GM12878 (cell line): Measurements from ENCODE around the gene SLC35E2B. TPM values are rescaled to one million over a fixed set of nuclear protein-coding genes. Genes with fewer than 3 reads are reported as not detected.

Source experiments
- ATAC-seq: fragments of 200-7000 bp; cut with Tn5 transposase; 3 replicates; pipeline ENCODE4 v1.9.1; 2020; ENCODE audit warnings: mild to moderate bottlenecking, moderate library complexity
- BruUV-seq: library from RNA; stranded (reverse); fragments of 400-500 nt; replicated peaks from 2 replicates; lab custom pipeline; 2021; lab: Mats Ljungman, UMichigan
- CTCF ChIA-PET: fragments of 300-600 bp; sonication (Branson Sonifier 250); formaldehyde crosslinking; extraction: SDS; loops from one replicate; lab custom pipeline; 2021; ENCODE audit warnings: inconsistent platforms; lab: Yijun Ruan, JAX
- POLR2A ChIA-PET: fragments of 350-600 bp; formaldehyde crosslinking; extraction: SDS; loops from one replicate; lab custom pipeline; 2021; ENCODE audit warnings: inconsistent platforms; lab: Charles Lee
- RAD21 ChIA-PET: fragments of 300-600 bp; sonication (Branson Sonifier 250); formaldehyde crosslinking; loops from one replicate; lab custom pipeline; 2023; ENCODE audit warnings: antibody characterized with exemption; ENCODE audit not compliant: unreplicated experiment; lab: Charles Lee
- SMC1A ChIA-PET: fragments of 300-600 bp; sonication (Branson Sonifier 250); formaldehyde crosslinking; loops from one replicate; lab custom pipeline; 2023; ENCODE audit not compliant: unreplicated experiment, uncharacterized antibody; lab: Charles Lee
- DNase-seq: peaks from one replicate; pipeline ENCODE4 v3.0.0-alpha.2; 2011; ENCODE audit warnings: low read depth, low spot score
- FAIRE-seq: peaks from 3 replicates; lab custom pipeline; 2011; peaks lifted over from hg19 to GRCh38; lab: Jason Lieb, UNC
- H2AFZ ChIP-seq: 2 replicates; pipeline ENCODE4 v1.6.0; 2011; ENCODE audit warnings: low read depth, low read length, control low read depth; ENCODE audit not compliant: control insufficient read depth
- H3K27ac ChIP-seq: 2 replicates; pipeline ENCODE4 v1.5.1; 2011; ENCODE audit warnings: control low read depth; ENCODE audit not compliant: control insufficient read depth, insufficient read depth
- H3K27me3 ChIP-seq, 2 experiments: replicated peaks in 1 of 2; 2 replicates each; pipeline versions ENCODE4 v1.6.0 to v1.6.1; 2011; ENCODE audit warnings: low read length in 1 of 2; ENCODE audit not compliant: control insufficient read depth in 2 of 2, insufficient read depth in 2 of 2
- H3K36me3 ChIP-seq, 2 experiments: 2 replicates each; pipeline ENCODE4 v1.5.1; 2011; ENCODE audit warnings: low read length in 1 of 2; ENCODE audit not compliant: control insufficient read depth in 2 of 2, insufficient read depth in 2 of 2
- H3K4me1 ChIP-seq: 2 replicates; pipeline ENCODE4 v1.6.1; 2011; ENCODE audit warnings: mild to moderate bottlenecking, low read length, moderate library complexity, mixed read lengths; ENCODE audit not compliant: control insufficient read depth, insufficient read depth
- H3K4me2 ChIP-seq: 2 replicates; pipeline ENCODE4 v1.6.0; 2011; ENCODE audit warnings: control low read depth; ENCODE audit not compliant: control insufficient read depth, insufficient read depth
- H3K4me3 ChIP-seq: fragments of 200-600 bp; sonication (generic); 2 replicates; pipeline ENCODE4 v1.5.1; 2016
- H3K79me2 ChIP-seq: 2 replicates; pipeline ENCODE4 v1.6.0; 2011; ENCODE audit warnings: low read length; ENCODE audit not compliant: control insufficient read depth, insufficient read depth
- H3K9ac ChIP-seq: 2 replicates; pipeline ENCODE4 v1.8.0; 2011; ENCODE audit warnings: low read length, control low read depth, mixed read lengths; ENCODE audit not compliant: control insufficient read depth, insufficient read depth
- H3K9me3 ChIP-seq: replicated peaks from 3 replicates; pipeline ENCODE4 v1.5.1; 2011; ENCODE audit warnings: mild to moderate bottlenecking, low read length; ENCODE audit not compliant: control insufficient read depth, insufficient read depth
- H4K20me1 ChIP-seq: 2 replicates; pipeline ENCODE4 v1.6.0; 2011; ENCODE audit not compliant: control insufficient read depth, insufficient read depth
- IRF4 ChIP-seq: IDR thresholded peaks from 2 replicates; pipeline ENCODE4 v1.6.1; 2011; ENCODE audit warnings: low read depth, low read length
- KDM1A ChIP-seq: fragments of 200-600 bp; sonication (generic); IDR thresholded peaks from 2 replicates; pipeline ENCODE4 v1.6.1; 2016; ENCODE audit warnings: borderline replicate concordance
- MTA2 ChIP-seq: fragments of 450-650 bp; IDR thresholded peaks from 2 replicates; pipeline ENCODE4 v1.6.1; 2016; ENCODE audit warnings: low read depth, mild to moderate bottlenecking, moderate library complexity
- NFXL1 ChIP-seq: fragments of 450-650 bp; IDR thresholded peaks from 2 replicates; pipeline ENCODE4 v1.6.1; 2017; ENCODE audit warnings: antibody characterized with exemption, mild to moderate bottlenecking, borderline replicate concordance
- POLR2AphosphoS5 ChIP-seq: IDR thresholded peaks from 2 replicates; pipeline ENCODE4 v1.6.1; 2011; ENCODE audit warnings: mild to moderate bottlenecking, low read length, inconsistent platforms
- SMC3 ChIP-seq: IDR thresholded peaks from 2 replicates; pipeline ENCODE4 v1.6.1; 2011; ENCODE audit warnings: low read length, improper control_type of control experiment, borderline replicate concordance
- TCF12 ChIP-seq: IDR thresholded peaks from 2 replicates; pipeline ENCODE4 v1.6.1; 2011; ENCODE audit warnings: low read depth, mild to moderate bottlenecking, low read length
- WGBS: methylation state at CpG from one replicate; pipeline ENCODE4 v1.1.6; 2016; ENCODE audit warnings: low lambda C conversion rate; ENCODE audit not compliant: insufficient replicate concordance, insufficient coverage; ENCODE audit errors: missing lambda C conversion rate; 5-methylcytosine and 5-hydroxymethylcytosine counted together
- in situ Hi-C: fragments of 300-500 bp; cut with MboI; formaldehyde crosslinking; loops from 9 replicates; pipeline ENCODE4 v1.14.3; 2018; ENCODE audit warnings: mixed read lengths
- intact Hi-C: fragments of 100-400 bp; cut with micrococcal nuclease; formaldehyde crosslinking; loops from one replicate; pipeline ENCODE4 v1.14.2; 2022; ENCODE audit not compliant: unreplicated experiment
- polyA plus RNA-seq, 11 experiments: library from polyadenylated mRNA; depleted of rRNA in 4 of 11; unstranded in 6 of 11; stranded (reverse) in 5 of 11; fragments of >200 nt; fragmentation: Nextera tagmentation in 4 of 11; fragmentation: Illumina TruSeq in 1 of 11; extraction: Ambion mirVana in 4 of 11; extraction: Trizol in 1 of 11; gene quantifications; 1 replicate in 1 of 11; 2 replicates in 10 of 11; pipeline versions ENCODE4 v1.2.1 to v1.2.3, GENCODE V29; 2011 to 2016; ENCODE audit warnings: inconsistent platforms in 2 of 11, missing spikeins in 2 of 11, low read depth in 1 of 11
- total RNA-seq, 4 experiments: library from RNA; depleted of rRNA in 3 of 4; stranded (reverse); fragments of >200 nt in 3 of 4; fragmentation: Illumina TruSeq in 1 of 4; extraction: Trizol in 1 of 4; gene quantifications; 2 replicates each; pipeline versions ENCODE4 v1.2.1 to v1.2.3, GENCODE V29; 2013 to 2021
- TF ChIP-seq, protein P1 (sequence below): fragments of 450-650 bp; IDR thresholded peaks from 2 replicates; pipeline ENCODE4 v1.6.1; 2017; ENCODE audit warnings: mild to moderate bottlenecking, moderate library complexity
- TF ChIP-seq, protein P2 (sequence below): fragments of 450-650 bp; IDR thresholded peaks from 2 replicates; pipeline ENCODE4 v1.6.1; 2016; ENCODE audit warnings: mild to moderate bottlenecking
- TF ChIP-seq, protein P3 (sequence below), 3 experiments: IDR thresholded peaks in 2 of 3; conservative IDR thresholded peaks in 1 of 3; 2 replicates each; pipeline ENCODE4 v1.5.1; 2011; ENCODE audit warnings: low read depth in 3 of 3, low read length in 3 of 3, mild to moderate bottlenecking in 3 of 3, control low read depth in 2 of 3, moderate library complexity in 2 of 3, inconsistent platforms in 1 of 3, mixed read lengths in 1 of 3; ENCODE audit not compliant: control insufficient read depth in 2 of 3, insufficient read depth in 1 of 3; ENCODE audit errors: extremely low read depth in 1 of 3
- TF ChIP-seq, protein P4 (sequence below): fragments of 450-650 bp; formaldehyde crosslinking; IDR thresholded peaks from 2 replicates; pipeline ENCODE4 v1.5.0; 2022; ENCODE audit warnings: mild to moderate bottlenecking, missing genetic modification characterization

The SLC35E2B gene
- total and polyA plus RNA-seq, 10 of the 15 experiments (the other 5 are each of a cell fraction or from before 2014, with no cell fraction given) = 2.6 to 36.7 (median 18.6) TPM

DNA sequence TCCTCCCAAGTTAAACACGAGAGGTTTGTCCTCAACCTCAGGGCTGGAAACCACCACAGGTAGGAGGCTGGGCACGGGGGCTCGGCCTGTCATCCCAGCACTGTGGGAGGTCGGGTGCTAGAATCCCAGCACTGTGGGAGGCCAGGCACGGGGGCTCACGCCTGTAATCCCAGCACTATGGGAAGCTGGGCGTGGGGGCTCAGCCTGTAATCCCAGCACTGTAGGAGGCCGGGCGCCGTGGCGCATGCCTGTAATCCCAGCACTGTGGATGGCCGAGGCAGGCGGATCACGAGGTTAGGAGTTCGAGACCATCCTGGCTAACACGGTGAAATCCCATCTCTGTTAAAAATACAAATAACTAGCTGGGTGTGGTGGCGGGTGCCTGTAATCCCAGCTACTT lies 38.3 kb upstream of the SLC35E2B start:
- ChIA-PET CTCF (no interaction called here), SMC1A (no interaction called here), RAD21 (no interaction called here), POLR2A (interaction anchor here (0.6 to 0.7 kb wide), 2 partner anchors 46 to 159 kb away, joined by 4 to 5 read pairs; no protein-coding TSS in a partner anchor)
- no TSS peak for BruUV-seq
- no peaks in the 10 kb centered on the region for H3K4me1 ChIP-seq
- in situ Hi-C loops (no loop called here), intact Hi-C loops (no loop called here)
- no peak for ATAC-seq
- H3K4me3 ChIP-seq = no peak overlapping the region
- 95% methylated on average over 17 of the region's 17 CpGs for WGBS
- FAIRE-seq = no peak
- no peak overlapping the region for H3K4me2 ChIP-seq
- H3K9me3 ChIP-seq = no peaks in the 10 kb centered on the region
- H3K27ac ChIP-seq = no peak overlapping the region
- no peak for DNase-seq
- H3K79me2 ChIP-seq = no peaks in the 10 kb centered on the region
- no peaks in the 10 kb centered on the region for H3K27me3 ChIP-seq
- peaks cover 0 to 1% of the 10 kb centered on the region in 2 experiments; a peak in 1 of 4 replicates for H3K36me3 ChIP-seq
- no peaks in the 10 kb centered on the region for H4K20me1 ChIP-seq
- H2AFZ ChIP-seq = no peak overlapping the region
- H3K9ac ChIP-seq = no peak overlapping the region
- TF ChIP-seq, protein P1, sequence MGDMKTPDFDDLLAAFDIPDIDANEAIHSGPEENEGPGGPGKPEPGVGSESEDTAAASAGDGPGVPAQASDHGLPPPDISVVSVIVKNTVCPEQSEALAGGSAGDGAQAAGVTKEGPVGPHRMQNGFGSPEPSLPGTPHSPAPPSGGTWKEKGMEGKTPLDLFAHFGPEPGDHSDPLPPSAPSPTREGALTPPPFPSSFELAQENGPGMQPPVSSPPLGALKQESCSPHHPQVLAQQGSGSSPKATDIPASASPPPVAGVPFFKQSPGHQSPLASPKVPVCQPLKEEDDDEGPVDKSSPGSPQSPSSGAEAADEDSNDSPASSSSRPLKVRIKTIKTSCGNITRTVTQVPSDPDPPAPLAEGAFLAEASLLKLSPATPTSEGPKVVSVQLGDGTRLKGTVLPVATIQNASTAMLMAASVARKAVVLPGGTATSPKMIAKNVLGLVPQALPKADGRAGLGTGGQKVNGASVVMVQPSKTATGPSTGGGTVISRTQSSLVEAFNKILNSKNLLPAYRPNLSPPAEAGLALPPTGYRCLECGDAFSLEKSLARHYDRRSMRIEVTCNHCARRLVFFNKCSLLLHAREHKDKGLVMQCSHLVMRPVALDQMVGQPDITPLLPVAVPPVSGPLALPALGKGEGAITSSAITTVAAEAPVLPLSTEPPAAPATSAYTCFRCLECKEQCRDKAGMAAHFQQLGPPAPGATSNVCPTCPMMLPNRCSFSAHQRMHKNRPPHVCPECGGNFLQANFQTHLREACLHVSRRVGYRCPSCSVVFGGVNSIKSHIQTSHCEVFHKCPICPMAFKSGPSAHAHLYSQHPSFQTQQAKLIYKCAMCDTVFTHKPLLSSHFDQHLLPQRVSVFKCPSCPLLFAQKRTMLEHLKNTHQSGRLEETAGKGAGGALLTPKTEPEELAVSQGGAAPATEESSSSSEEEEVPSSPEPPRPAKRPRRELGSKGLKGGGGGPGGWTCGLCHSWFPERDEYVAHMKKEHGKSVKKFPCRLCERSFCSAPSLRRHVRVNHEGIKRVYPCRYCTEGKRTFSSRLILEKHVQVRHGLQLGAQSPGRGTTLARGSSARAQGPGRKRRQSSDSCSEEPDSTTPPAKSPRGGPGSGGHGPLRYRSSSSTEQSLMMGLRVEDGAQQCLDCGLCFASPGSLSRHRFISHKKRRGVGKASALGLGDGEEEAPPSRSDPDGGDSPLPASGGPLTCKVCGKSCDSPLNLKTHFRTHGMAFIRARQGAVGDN = no peak
- TF ChIP-seq, protein P2, sequence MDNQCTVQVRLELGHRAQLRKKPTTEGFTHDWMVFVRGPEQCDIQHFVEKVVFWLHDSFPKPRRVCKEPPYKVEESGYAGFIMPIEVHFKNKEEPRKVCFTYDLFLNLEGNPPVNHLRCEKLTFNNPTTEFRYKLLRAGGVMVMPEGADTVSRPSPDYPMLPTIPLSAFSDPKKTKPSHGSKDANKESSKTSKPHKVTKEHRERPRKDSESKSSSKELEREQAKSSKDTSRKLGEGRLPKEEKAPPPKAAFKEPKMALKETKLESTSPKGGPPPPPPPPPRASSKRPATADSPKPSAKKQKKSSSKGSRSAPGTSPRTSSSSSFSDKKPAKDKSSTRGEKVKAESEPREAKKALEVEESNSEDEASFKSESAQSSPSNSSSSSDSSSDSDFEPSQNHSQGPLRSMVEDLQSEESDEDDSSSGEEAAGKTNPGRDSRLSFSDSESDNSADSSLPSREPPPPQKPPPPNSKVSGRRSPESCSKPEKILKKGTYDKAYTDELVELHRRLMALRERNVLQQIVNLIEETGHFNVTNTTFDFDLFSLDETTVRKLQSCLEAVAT = no peak
- TF ChIP-seq KDM1A = no peak
- TF ChIP-seq TCF12 = no peak
- no peak for TF ChIP-seq SMC3
- TF ChIP-seq, protein P3, sequence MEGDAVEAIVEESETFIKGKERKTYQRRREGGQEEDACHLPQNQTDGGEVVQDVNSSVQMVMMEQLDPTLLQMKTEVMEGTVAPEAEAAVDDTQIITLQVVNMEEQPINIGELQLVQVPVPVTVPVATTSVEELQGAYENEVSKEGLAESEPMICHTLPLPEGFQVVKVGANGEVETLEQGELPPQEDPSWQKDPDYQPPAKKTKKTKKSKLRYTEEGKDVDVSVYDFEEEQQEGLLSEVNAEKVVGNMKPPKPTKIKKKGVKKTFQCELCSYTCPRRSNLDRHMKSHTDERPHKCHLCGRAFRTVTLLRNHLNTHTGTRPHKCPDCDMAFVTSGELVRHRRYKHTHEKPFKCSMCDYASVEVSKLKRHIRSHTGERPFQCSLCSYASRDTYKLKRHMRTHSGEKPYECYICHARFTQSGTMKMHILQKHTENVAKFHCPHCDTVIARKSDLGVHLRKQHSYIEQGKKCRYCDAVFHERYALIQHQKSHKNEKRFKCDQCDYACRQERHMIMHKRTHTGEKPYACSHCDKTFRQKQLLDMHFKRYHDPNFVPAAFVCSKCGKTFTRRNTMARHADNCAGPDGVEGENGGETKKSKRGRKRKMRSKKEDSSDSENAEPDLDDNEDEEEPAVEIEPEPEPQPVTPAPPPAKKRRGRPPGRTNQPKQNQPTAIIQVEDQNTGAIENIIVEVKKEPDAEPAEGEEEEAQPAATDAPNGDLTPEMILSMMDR (IDR thresholded peaks at IDR 0.05 in 2 of 3, conservative IDR thresholded peaks at IDR 0.05 in 1 of 3; ENCODE audit: control insufficient read depth in 2 of 3, extremely low read depth in 1 of 3, insufficient read depth in 1 of 3, low read depth in 3 of 3, low read length in 3 of 3) = no peak
- no peak for TF ChIP-seq NFXL1
- TF ChIP-seq, protein P4, sequence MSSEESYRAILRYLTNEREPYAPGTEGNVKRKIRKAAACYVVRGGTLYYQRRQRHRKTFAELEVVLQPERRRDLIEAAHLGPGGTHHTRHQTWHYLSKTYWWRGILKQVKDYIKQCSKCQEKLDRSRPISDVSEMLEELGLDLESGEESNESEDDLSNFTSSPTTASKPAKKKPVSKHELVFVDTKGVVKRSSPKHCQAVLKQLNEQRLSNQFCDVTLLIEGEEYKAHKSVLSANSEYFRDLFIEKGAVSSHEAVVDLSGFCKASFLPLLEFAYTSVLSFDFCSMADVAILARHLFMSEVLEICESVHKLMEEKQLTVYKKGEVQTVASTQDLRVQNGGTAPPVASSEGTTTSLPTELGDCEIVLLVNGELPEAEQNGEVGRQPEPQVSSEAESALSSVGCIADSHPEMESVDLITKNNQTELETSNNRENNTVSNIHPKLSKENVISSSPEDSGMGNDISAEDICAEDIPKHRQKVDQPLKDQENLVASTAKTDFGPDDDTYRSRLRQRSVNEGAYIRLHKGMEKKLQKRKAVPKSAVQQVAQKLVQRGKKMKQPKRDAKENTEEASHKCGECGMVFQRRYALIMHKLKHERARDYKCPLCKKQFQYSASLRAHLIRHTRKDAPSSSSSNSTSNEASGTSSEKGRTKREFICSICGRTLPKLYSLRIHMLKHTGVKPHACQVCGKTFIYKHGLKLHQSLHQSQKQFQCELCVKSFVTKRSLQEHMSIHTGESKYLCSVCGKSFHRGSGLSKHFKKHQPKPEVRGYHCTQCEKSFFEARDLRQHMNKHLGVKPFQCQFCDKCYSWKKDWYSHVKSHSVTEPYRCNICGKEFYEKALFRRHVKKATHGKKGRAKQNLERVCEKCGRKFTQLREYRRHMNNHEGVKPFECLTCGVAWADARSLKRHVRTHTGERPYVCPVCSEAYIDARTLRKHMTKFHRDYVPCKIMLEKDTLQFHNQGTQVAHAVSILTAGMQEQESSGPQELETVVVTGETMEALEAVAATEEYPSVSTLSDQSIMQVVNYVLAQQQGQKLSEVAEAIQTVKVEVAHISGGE (CRISPR knock-in tag) = no peak
- TF ChIP-seq IRF4 = no peak
- no peak for TF ChIP-seq POLR2AphosphoS5
- TF ChIP-seq MTA2 = no peak
